Testis (tissue), 2 donors: ENCODE results near the gene PRMT7.

Source experiments
- CTCF ChIP-seq, 3 experiments: fragments of 450-650 bp in 2 of 3; fragments of 200-600 bp in 1 of 3; sonication (generic) in 1 of 3; IDR thresholded peaks; one replicate each; pipeline ENCODE4 v1.5.1; 2016 to 2019; ENCODE audit warnings: antibody characterized with exemption in 3 of 3, mild to moderate bottlenecking in 2 of 3, moderate library complexity in 1 of 3
- POLR2A ChIP-seq: fragments of 450-650 bp; IDR thresholded peaks from one replicate; pipeline ENCODE4 v1.6.1; 2017; ENCODE audit warnings: antibody characterized with exemption, mild to moderate bottlenecking, moderate library complexity

GRCh38 chr16:68376590-68376989 is 65.8 kb downstream of the PRMT7 start:
- no peak for TF ChIP-seq CTCF (IDR thresholded peaks at IDR 0.05)
- no peak for TF ChIP-seq POLR2A
